Aorta (tissue), 5 donors: Measurements from ENCODE around the gene ATP6V0B. TPM values are rescaled to one million over a fixed set of nuclear protein-coding genes. Genes with fewer than 3 reads are reported as not detected.

Experiments used
- ATAC-seq: fragments of 200-7000 bp; cut with Tn5 transposase; one replicate; pipeline ENCODE4 v1.9.1; 2022; ENCODE audit warnings: moderate library complexity; ENCODE audit not compliant: low FRiP score
- DNase-seq, 2 donors: peaks; one replicate each; pipeline ENCODE4 v3.0.0-alpha.2; 2020
- H3K27ac ChIP-seq, 2 donors: one replicate each; pipeline ENCODE4 v1.5.1; 2013; ENCODE audit warnings: low read length in 2 of 2, mild to moderate bottlenecking in 2 of 2, moderate library complexity in 2 of 2, control low read depth in 1 of 2, inconsistent platforms in 1 of 2, low read depth in 1 of 2
- H3K27me3 ChIP-seq, 2 donors: one replicate each; pipeline ENCODE4 v1.6.1; 2013; ENCODE audit warnings: control low read depth in 1 of 2, low read length in 1 of 2, mild to moderate bottlenecking in 1 of 2, moderate library complexity in 1 of 2; ENCODE audit not compliant: insufficient read depth in 2 of 2, control insufficient read depth in 1 of 2
- H3K36me3 ChIP-seq, 2 donors: one replicate each; pipeline ENCODE4 v1.6.1; 2013; ENCODE audit warnings: control low read depth in 1 of 2, low read length in 1 of 2, mild to moderate bottlenecking in 1 of 2; ENCODE audit not compliant: insufficient read depth in 2 of 2, control insufficient read depth in 1 of 2
- H3K4me1 ChIP-seq, 2 donors: one replicate each; pipeline ENCODE4 v1.6.1; 2013; ENCODE audit warnings: low read length in 2 of 2, control low read depth in 1 of 2, mild to moderate bottlenecking in 1 of 2, moderate library complexity in 1 of 2; ENCODE audit not compliant: insufficient read depth in 2 of 2, control insufficient read depth in 1 of 2
- H3K4me3 ChIP-seq, 2 donors: one replicate each; pipeline ENCODE4 v1.5.1; 2013; ENCODE audit warnings: low read length in 2 of 2, control low read depth in 1 of 2, mild to moderate bottlenecking in 1 of 2
- H3K9me3 ChIP-seq: one replicate; pipeline ENCODE4 v1.6.1; 2013; ENCODE audit warnings: mild to moderate bottlenecking, low read length; ENCODE audit not compliant: control insufficient read depth
- WGBS, 2 donors: extraction: QIAGEN DNeasy Blood & Tissue Kit; methylation state at CpG; one replicate each; pipeline ENCODE4 v1.1.7; 2013; 5-methylcytosine and 5-hydroxymethylcytosine counted together
- intact Hi-C, 2 donors: fragments of 100-400 bp; cut with DNase I; formaldehyde crosslinking; loops; one replicate each; pipeline versions ENCODE4 v1.14.2 to v1.15.0; 2022
- long read RNA-seq, 2 donors: library from polyadenylated mRNA; unstranded; transcript quantifications; one replicate each; pipeline ENCODE4 v2.0.0, GENCODE V29; 2020 to 2021
- polyA plus RNA-seq, 2 donors: library from polyadenylated mRNA; stranded (reverse); fragments of 200-250 nt; gene quantifications; one replicate each; pipeline ENCODE4 v1.2.3, GENCODE V29; 2013
- total RNA-seq, 2 donors: library from RNA; stranded (reverse); fragmentation: NEBNext Ultra II Directional; extraction: Animal tissue kit (Norgen Biotek cat#: 25700); gene quantifications; one replicate each; pipeline ENCODE4 v1.2.1, GENCODE V29; 2021
- donor health status: healthy with polysubstance abuse.
- donor health status: Bipolar disorder and iron deficiency.
- donor health status: DM: no; HTN: no; CAD: no.
- donor health status: DM: no; HTN: no; CAD: no.
- donor health status: DM: yes; HTN: yes; CAD: no.

The ATP6V0B gene
- total RNA-seq (10 to 100 TPM; 77.9 to 79.8 TPM), polyA plus RNA-seq (100 to 1,000 TPM; 109 to 119 TPM)
- long read RNA-seq, donor 1, transcript ATP6V0B-205 (8 exons, 1,298 nt): major isoform, 67 of 95 reads
- long read RNA-seq, donor 1, transcript ATP6V0B-201 (7 exons, 944 nt): minor isoform, 13 of 95 reads
- long read RNA-seq, donor 1, partial matches to known transcripts: 2 of 95 reads
- long read RNA-seq, donor 1, other reads (novel, unspliced or antisense): 7 of 95 reads
- long read RNA-seq, donor 2, transcript ATP6V0B-205 (8 exons, 1,298 nt): major isoform, 21 of 31 reads
- long read RNA-seq, donor 2, partial matches to known transcripts: 1 of 31 reads
- long read RNA-seq, donor 2, other reads (novel, unspliced or antisense): 3 of 31 reads

- intact Hi-C loops: no loop called here
- no peaks in the 10 kb centered on the region for H3K36me3 ChIP-seq
- ATAC-seq (peak; percentile 94), DNase-seq (peak; percentile 98 to 99)
- no peaks in the 10 kb centered on the region for H3K9me3 ChIP-seq
- no peaks in the 10 kb centered on the region for H3K4me1 ChIP-seq
- H3K4me3 ChIP-seq: peak within 1 kb of the TSS; percentile 34 to 72
- H3K27ac ChIP-seq: peak within 1 kb of the TSS in 1 of 2 donors; percentile 61
- 0% methylated on average over 55 to 93 of the region's 93 CpGs for WGBS, 2 donors
- H3K27me3 ChIP-seq: no peaks in the 10 kb centered on the region
Measured at GRCh38 chr1:43974443-43975248, at the start of gene ATP6V0B. Gene ATP6V0B (plus strand): TSS chr1:43974960. CDS start chr1:43975041, 81 bp downstream.

GRCh38 chr1:43925846-43926245 lies 48.9 kb upstream of the ATP6V0B start:
- no peaks in the 10 kb centered on the region for H3K9me3 ChIP-seq
- intact Hi-C loops: loop anchor here in 1 of 2 donors (10.0 kb wide), 1 partner anchor 81 kb away; no protein-coding TSS in a partner anchor
- no peak for DNase-seq
- H3K4me1 ChIP-seq: no peaks in the 10 kb centered on the region
- WGBS, 2 donors: 95 to 96% methylated on average over 9 of the region's 9 CpGs
- no peak overlapping the region for H3K4me3 ChIP-seq
- no peak overlapping the region for H3K27ac ChIP-seq
- H3K36me3 ChIP-seq: peaks cover 0 to 2% of the 10 kb centered on the region in 2 donors
- no peaks in the 10 kb centered on the region for H3K27me3 ChIP-seq
- no peak for ATAC-seq

DNA sequence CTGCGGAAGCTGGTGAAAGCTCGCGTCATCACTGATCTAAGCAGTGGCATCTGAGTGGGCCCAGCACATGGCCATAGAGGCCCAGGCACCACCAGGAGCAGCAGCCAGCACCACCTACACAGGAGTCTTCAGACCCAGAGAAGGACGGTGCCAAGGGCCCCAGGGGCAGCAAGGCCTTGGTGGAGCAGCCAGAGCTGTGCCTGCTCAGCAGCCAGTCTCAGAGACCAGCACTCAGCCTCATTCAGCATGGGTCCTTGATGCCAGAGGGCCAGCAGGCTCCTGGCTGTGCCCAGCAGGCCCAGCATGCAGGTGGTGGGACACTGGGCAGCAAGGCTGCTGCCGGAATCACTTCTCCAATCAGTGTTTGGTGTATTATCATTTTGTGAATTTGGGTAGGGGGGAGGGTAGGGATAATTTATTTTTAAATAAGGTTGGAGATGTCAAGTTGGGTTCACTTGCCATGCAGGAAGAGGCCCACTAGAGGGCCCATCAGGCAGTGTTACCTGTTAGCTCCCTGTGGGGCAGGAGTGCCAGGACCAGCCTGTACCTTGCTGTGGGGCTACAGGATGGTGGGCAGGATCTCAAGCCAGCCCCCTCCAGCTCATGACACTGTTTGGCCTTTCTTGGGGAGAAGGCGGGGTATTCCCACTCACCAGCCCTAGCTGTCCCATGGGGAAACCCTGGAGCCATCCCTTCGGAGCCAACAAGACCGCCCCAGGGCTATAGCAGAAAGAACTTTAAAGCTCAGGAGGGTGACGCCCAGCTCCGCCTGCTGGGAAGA lies 44.4 kb upstream of the ATP6V0B start:
- ATAC-seq (no peak), DNase-seq (peak in 1 of 2 donors; percentile 53)
- no peaks in the 10 kb centered on the region for H3K9me3 ChIP-seq
- no peaks in the 10 kb centered on the region for H3K4me1 ChIP-seq
- peaks cover 0 to 2% of the 10 kb centered on the region in 2 donors for H3K36me3 ChIP-seq
- WGBS, 2 donors: 95 to 97% methylated on average over 10 of the region's 10 CpGs
- H3K27me3 ChIP-seq: no peaks in the 10 kb centered on the region
- intact Hi-C loops: loop anchor here in 1 of 2 donors (10.0 kb wide), 1 partner anchor 396 kb away; the partner anchor contains the start of gene PTPRF
- H3K27ac ChIP-seq: no peak overlapping the region
- no peak overlapping the region for H3K4me3 ChIP-seq

DNA sequence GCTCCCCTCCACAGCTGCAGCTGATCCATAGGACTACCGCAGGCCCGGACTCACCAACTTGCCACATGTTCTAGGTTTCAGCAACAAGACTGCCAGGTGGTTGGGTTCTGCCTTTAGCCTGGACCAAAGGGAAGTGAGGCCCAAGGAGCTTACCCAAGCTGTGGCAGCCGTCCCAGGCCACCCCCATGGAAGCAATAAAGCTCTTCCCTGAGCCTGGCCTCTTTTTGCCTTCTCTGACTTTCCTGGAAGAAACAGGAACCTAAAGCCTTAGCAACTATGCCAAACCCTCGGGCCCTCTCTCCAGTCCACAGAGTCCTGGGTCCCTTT lies 43.8 kb upstream of the ATP6V0B start:
- intact Hi-C loops: loop anchor here in 1 of 2 donors (10.0 kb wide), 1 partner anchor 396 kb away; the partner anchor contains the start of gene PTPRF

GRCh38 chr1:43931711-43932660 lies 42.8 kb upstream of the ATP6V0B start:
- no peak overlapping the region for H3K4me3 ChIP-seq
- 92 to 93% methylated on average over 13 of the region's 13 CpGs for WGBS, 2 donors
- ATAC-seq (no peak), DNase-seq (peak in 1 of 2 donors; percentile 61)
- H3K4me1 ChIP-seq: no peaks in the 10 kb centered on the region
- H3K27me3 ChIP-seq: no peaks in the 10 kb centered on the region
- intact Hi-C loops: loop anchor here in 1 of 2 donors (10.0 kb wide), 1 partner anchor 397 kb away; the partner anchor contains the start of gene PTPRF
- no peak overlapping the region for H3K27ac ChIP-seq
- no peaks in the 10 kb centered on the region for H3K9me3 ChIP-seq
- no peaks in the 10 kb centered on the region for H3K36me3 ChIP-seq

More for the DNA sequence above, 43.8 kb upstream of the ATP6V0B start:
- 72 to 93% methylated on average over 4 of the region's 4 CpGs for WGBS, 2 donors
- Histone ChIP-seq H3K4me1 (no peaks in the 10 kb centered on the region), H3K27me3 (no peaks in the 10 kb centered on the region), H3K36me3 (no peaks in the 10 kb centered on the region), H3K27ac (no peak overlapping the region), H3K4me3 (no peak overlapping the region), H3K9me3 (no peaks in the 10 kb centered on the region)
- DNase-seq (no peak), ATAC-seq (no peak)

DNA sequence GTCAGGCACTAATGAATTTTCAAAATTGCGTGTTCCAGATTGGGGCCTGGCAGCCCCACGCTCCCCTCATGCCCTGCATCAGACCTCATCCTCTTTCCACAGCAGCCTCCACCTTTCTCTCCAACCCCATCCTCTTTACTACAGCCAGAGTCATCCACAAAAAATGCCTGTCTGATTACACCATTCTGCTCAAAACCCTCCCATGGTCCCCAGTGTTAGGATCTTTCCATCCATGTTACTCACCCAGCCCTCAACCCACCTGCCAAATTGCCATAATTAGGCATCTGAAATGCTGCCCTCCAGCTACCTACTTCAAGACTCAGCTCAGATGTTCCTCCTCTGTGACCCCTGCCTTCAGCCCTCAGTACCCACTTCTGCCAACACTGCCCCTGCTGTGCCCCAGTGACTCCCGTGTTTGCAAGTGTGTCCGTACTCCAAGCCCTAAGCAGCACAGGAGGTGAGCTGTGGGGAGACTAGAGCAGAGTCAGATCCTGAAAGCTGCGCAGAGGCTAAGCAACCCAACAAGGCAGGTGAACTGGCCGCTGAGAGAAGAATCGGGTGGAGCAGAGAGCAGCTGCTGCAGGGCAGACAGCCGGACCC lies 41.9 kb upstream of the ATP6V0B start:
- 27 to 30% methylated on average over 8 of the region's 8 CpGs for WGBS, 2 donors
- no peak for ATAC-seq
- intact Hi-C loops: loop anchor here in 1 of 2 donors (10.0 kb wide), 1 partner anchor 398 kb away; the partner anchor contains the start of gene PTPRF
- no peaks in the 10 kb centered on the region for H3K36me3 ChIP-seq
- no peaks in the 10 kb centered on the region for H3K27me3 ChIP-seq
- H3K27ac ChIP-seq: no peak overlapping the region
- no peak overlapping the region for H3K4me3 ChIP-seq
- DNase-seq: no peak
- H3K4me1 ChIP-seq: no peaks in the 10 kb centered on the region
- H3K9me3 ChIP-seq: no peaks in the 10 kb centered on the region

DNA sequence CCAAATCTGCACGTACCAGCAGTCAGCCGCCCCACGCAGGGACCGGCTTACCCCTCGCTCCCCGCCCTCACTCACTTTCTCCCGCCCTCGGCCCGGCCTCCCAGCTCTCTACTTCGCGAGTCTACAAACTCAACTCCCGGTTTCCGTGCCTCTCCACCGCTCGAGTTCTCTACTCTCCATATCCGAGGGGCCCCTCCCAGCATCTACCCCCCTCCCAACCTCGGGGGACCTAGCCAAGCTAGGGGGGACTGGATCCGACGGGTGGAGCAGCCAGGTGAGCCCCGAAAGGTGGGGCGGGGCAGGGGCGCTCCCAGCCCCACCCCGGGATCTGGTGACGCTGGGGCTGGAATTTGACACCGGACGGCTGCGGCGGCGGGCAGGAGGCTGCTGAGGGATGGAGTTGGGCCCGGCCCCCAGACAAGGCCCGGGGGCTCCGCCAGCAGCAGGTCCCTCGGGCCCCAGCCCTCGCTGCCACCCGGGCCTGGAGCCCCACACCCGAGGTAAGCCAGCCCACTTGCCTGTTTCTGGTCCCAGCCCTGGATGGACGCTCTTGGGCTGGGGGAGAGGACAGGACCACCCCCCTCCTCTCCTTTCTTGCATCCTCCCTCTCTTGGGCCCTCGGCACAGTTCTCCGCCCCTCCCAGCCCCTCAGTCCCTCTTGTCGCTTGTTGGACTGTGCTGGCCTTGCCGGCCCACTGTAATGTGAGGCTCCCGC lies 41.2 kb upstream of the ATP6V0B start, which contains the start of gene ARTN:
Gene ARTN, plus strand, starts transcription at position 416 of the 715 bp plus-strand sequence. CDS start 1,856 bp downstream, outside the sequence.
- Histone ChIP-seq H3K9me3 (no peaks in the 10 kb centered on the region), H3K27me3 (no peaks in the 10 kb centered on the region), H3K4me1 (no peaks in the 10 kb centered on the region), H3K4me3 (peak within 1 kb of the TSS in 1 of 2 donors; percentile 16), H3K36me3 (no peaks in the 10 kb centered on the region), H3K27ac (no peak within 1 kb of the TSS)
- 1 to 2% methylated on average over 36 to 42 of the region's 42 CpGs for WGBS, 2 donors
- intact Hi-C loops: loop anchor here (1.0 to 10.0 kb wide), 3 partner anchors 167 to 399 kb away; partner anchors contain the start of gene PTPRF (in 1 of the 2)
- ATAC-seq: peak; percentile 23
- peak in 1 of 2 donors; percentile 80 for DNase-seq
